Smooth muscle cell (in vitro differentiated cells): ENCODE data around the gene PALS1. TPM values are rescaled to one million over a fixed set of nuclear protein-coding genes. Genes with fewer than 3 reads are reported as not detected.
A peak's percentile ranks its signal among the peaks of the same experiment; 100 is the strongest.

Experiments
- DNase-seq: peaks from one replicate; lab custom pipeline; 2025; ENCODE audit not compliant: unreplicated experiment; lab: John Stamatoyannopoulos, UW
- H2AFZ ChIP-seq: fragments of 200-600 bp; sonication (generic); 2 replicates; pipeline ENCODE4 v1.6.0; 2016; ENCODE audit warnings: antibody characterized with exemption, low read depth, mild to moderate bottlenecking
- H3F3A ChIP-seq: fragments of 200-600 bp; sonication (generic); 2 replicates; pipeline ENCODE4 v1.6.0; 2017; ENCODE audit warnings: antibody characterized with exemption, low read depth
- H3K27ac ChIP-seq: fragments of 200-600 bp; sonication (generic); 2 replicates; pipeline ENCODE4 v1.5.1; 2016; ENCODE audit warnings: low read depth, mild to moderate bottlenecking
- H3K27me3 ChIP-seq: fragments of 200-600 bp; sonication (generic); 2 replicates; pipeline ENCODE4 v1.6.1; 2016; ENCODE audit warnings: low read depth, mild to moderate bottlenecking
- H3K36me3 ChIP-seq: fragments of 200-600 bp; sonication (generic); 2 replicates; pipeline ENCODE4 v1.5.1; 2016; ENCODE audit warnings: low read depth
- H3K4me1 ChIP-seq: fragments of 200-600 bp; sonication (generic); 2 replicates; pipeline ENCODE4 v1.5.1; 2016; ENCODE audit warnings: low read depth
- H3K4me2 ChIP-seq: fragments of 200-600 bp; sonication (generic); 2 replicates; pipeline ENCODE4 v1.6.0; 2016; ENCODE audit warnings: mild to moderate bottlenecking
- H3K4me3 ChIP-seq: fragments of 200-600 bp; sonication (generic); 2 replicates; pipeline ENCODE4 v1.5.1; 2016; ENCODE audit warnings: mild to moderate bottlenecking
- H3K79me2 ChIP-seq: fragments of 200-600 bp; sonication (generic); 2 replicates; pipeline ENCODE4 v1.6.0; 2016; ENCODE audit warnings: low read depth, mild to moderate bottlenecking
- H3K9ac ChIP-seq: fragments of 200-600 bp; sonication (generic); 2 replicates; pipeline ENCODE4 v1.6.0; 2016; ENCODE audit warnings: low read depth
- H3K9me3 ChIP-seq: fragments of 200-600 bp; sonication (generic); replicated peaks from 2 replicates; pipeline ENCODE4 v1.5.1; 2016; ENCODE audit warnings: low read depth
- H4K20me1 ChIP-seq: fragments of 200-600 bp; sonication (generic); 2 replicates; pipeline ENCODE4 v1.6.0; 2016; ENCODE audit warnings: low read depth
- WGBS: methylation state at CpG from one replicate; pipeline ENCODE4 v1.1.7; 2016; ENCODE audit warnings: low lambda C conversion rate; 5-methylcytosine and 5-hydroxymethylcytosine counted together
- polyA plus RNA-seq: library from polyadenylated mRNA; unstranded; fragments of >200 nt; fragmentation: Nextera tagmentation; extraction: Ambion mirVana; gene quantifications from 2 replicates; pipeline ENCODE4 v1.2.1, GENCODE V29; 2016
- total RNA-seq: library from RNA; depleted of rRNA; stranded (reverse); fragments of >200 nt; gene quantifications from 2 replicates; pipeline ENCODE4 v1.2.3, GENCODE V29; 2014
- TF ChIP-seq, protein P1 (sequence below): fragments of 200-600 bp; sonication (generic); IDR thresholded peaks from 2 replicates; pipeline ENCODE4 v1.5.1; 2017; ENCODE audit warnings: borderline replicate concordance, mild to moderate bottlenecking, antibody characterized with exemption; ENCODE audit not compliant: insufficient read depth, poor library complexity, severe bottlenecking

The PALS1 gene
- total and polyA plus RNA-seq, 2 experiments from 2014 or later, result 4.6 to 29.2 TPM

GRCh38 chr14:67221248-67221981 lies 19.8 kb upstream of the PALS1 start:
- Histone ChIP-seq H3K9ac (no peak overlapping the region), H3K36me3 (no peaks in the 10 kb centered on the region), H3K4me1 (peaks cover 3% of the 10 kb centered on the region), H3K27me3 (no peaks in the 10 kb centered on the region), H3F3A (no peaks in the 10 kb centered on the region), H4K20me1 (no peaks in the 10 kb centered on the region), H3K4me2 (peak overlapping the region; percentile 41), H2AFZ (no peak overlapping the region), H3K27ac (no peak overlapping the region), H3K9me3 (no peaks in the 10 kb centered on the region), H3K4me3 (no peak overlapping the region), H3K79me2 (no peaks in the 10 kb centered on the region)
- TF ChIP-seq, protein P1, sequence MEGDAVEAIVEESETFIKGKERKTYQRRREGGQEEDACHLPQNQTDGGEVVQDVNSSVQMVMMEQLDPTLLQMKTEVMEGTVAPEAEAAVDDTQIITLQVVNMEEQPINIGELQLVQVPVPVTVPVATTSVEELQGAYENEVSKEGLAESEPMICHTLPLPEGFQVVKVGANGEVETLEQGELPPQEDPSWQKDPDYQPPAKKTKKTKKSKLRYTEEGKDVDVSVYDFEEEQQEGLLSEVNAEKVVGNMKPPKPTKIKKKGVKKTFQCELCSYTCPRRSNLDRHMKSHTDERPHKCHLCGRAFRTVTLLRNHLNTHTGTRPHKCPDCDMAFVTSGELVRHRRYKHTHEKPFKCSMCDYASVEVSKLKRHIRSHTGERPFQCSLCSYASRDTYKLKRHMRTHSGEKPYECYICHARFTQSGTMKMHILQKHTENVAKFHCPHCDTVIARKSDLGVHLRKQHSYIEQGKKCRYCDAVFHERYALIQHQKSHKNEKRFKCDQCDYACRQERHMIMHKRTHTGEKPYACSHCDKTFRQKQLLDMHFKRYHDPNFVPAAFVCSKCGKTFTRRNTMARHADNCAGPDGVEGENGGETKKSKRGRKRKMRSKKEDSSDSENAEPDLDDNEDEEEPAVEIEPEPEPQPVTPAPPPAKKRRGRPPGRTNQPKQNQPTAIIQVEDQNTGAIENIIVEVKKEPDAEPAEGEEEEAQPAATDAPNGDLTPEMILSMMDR, result no peak
- 56% methylated on average over 6 of the region's 6 CpGs for WGBS
- no peak for DNase-seq

GRCh38 chr14:67221982-67222328 lies 19.3 kb upstream of the PALS1 start:
- TF ChIP-seq, protein P1, result no peak
- H3K4me2 ChIP-seq, result peak overlapping the region; percentile 41
- H3K9me3 ChIP-seq, result no peaks in the 10 kb centered on the region
- no peak overlapping the region for H3K9ac ChIP-seq
- no peak overlapping the region for H3K4me3 ChIP-seq
- no peaks in the 10 kb centered on the region for H4K20me1 ChIP-seq
- no peak for DNase-seq
- no peaks in the 10 kb centered on the region for H3K36me3 ChIP-seq
- H3F3A ChIP-seq, result no peaks in the 10 kb centered on the region
- H3K27me3 ChIP-seq, result no peaks in the 10 kb centered on the region
- H3K4me1 ChIP-seq, result peaks cover 3% of the 10 kb centered on the region
- no peak overlapping the region for H2AFZ ChIP-seq
- 82% methylated on average over 4 of the region's 4 CpGs for WGBS
- no peak overlapping the region for H3K27ac ChIP-seq
- H3K79me2 ChIP-seq, result no peaks in the 10 kb centered on the region

GRCh38 chr14:67225523-67225922 lies 15.7 kb upstream of the PALS1 start:
- Histone ChIP-seq H3K36me3 (no peaks in the 10 kb centered on the region), H3K79me2 (no peaks in the 10 kb centered on the region), H3K27ac (no peak overlapping the region), H3K27me3 (no peaks in the 10 kb centered on the region), H2AFZ (no peak overlapping the region), H4K20me1 (no peaks in the 10 kb centered on the region), H3K4me3 (no peak overlapping the region), H3F3A (no peaks in the 10 kb centered on the region), H3K9ac (no peak overlapping the region), H3K4me1 (peaks cover 3% of the 10 kb centered on the region), H3K4me2 (no peak overlapping the region), H3K9me3 (no peaks in the 10 kb centered on the region)
- WGBS, result 91% methylated on average over 4 of the region's 4 CpGs
- TF ChIP-seq, protein P1, result no peak
- no peak for DNase-seq
